K562 (cell line): ENCODE results near the gene COQ9. TPM values are rescaled to one million over a fixed set of nuclear protein-coding genes. Genes with fewer than 3 reads are reported as not detected.

Source experiments
- ARID4B ChIP-seq: sonication (generic); formaldehyde crosslinking; IDR thresholded peaks from 2 replicates; pipeline ENCODE4 v1.8.0; 2022; ENCODE audit warnings: mild to moderate bottlenecking, missing genetic modification reagents
- CEBPB ChIP-seq: fragments of 450-650 bp; IDR thresholded peaks from 2 replicates; pipeline ENCODE4 v1.6.1; 2016; ENCODE audit warnings: missing genetic modification characterization, missing compliant biosample characterization
- DMBX1 ChIP-seq: fragments of 250-450 bp; sonication (Bioruptor Pico); IDR thresholded peaks from 2 replicates; pipeline ENCODE4 v1.8.0; 2022; ENCODE audit warnings: inconsistent platforms, mild to moderate bottlenecking, moderate library complexity, borderline replicate concordance
- EGR1 ChIP-seq: fragments of 450-650 bp; conservative IDR thresholded peaks from 2 replicates; pipeline ENCODE4 v1.6.1; 2017; ENCODE audit warnings: mild to moderate bottlenecking
- ELF1 ChIP-seq: fragments of 200-800 bp; sonication (Bioruptor generic); IDR thresholded peaks from 2 replicates; pipeline ENCODE4 v1.6.1; 2016; ENCODE audit warnings: missing genetic modification characterization, missing compliant biosample characterization
- ESRRA ChIP-seq: fragments of 450-650 bp; IDR thresholded peaks from 2 replicates; pipeline ENCODE4 v1.6.1; 2014; ENCODE audit warnings: low read depth, mild to moderate bottlenecking, moderate library complexity, borderline replicate concordance
- ETS1 ChIP-seq: conservative IDR thresholded peaks from 2 replicates; pipeline ENCODE4 v1.6.1; 2011; ENCODE audit warnings: low read depth, mild to moderate bottlenecking, low read length; ENCODE audit not compliant: control insufficient read depth
- FOXJ2 ChIP-seq: fragments of 200-800 bp; sonication (Bioruptor generic); IDR thresholded peaks from 2 replicates; pipeline ENCODE4 v1.6.1; 2016; ENCODE audit warnings: missing genetic modification characterization, missing compliant biosample characterization
- SIRT6 ChIP-seq: IDR thresholded peaks from one replicate; pipeline ENCODE4 v1.6.1; 2012; ENCODE audit warnings: low read depth, mild to moderate bottlenecking, control low read depth, inconsistent platforms, low read length, moderate library complexity
- TBL1XR1 ChIP-seq, 2 experiments: IDR thresholded peaks; 2 replicates each; pipeline ENCODE4 v1.6.1; 2012; ENCODE audit warnings: improper control_type of control experiment in 2 of 2, low read length in 2 of 2, mild to moderate bottlenecking in 1 of 2
- TOE1 ChIP-seq, 2 experiments: fragments of 450-650 bp in 1 of 2; sonication (generic) in 1 of 2; formaldehyde crosslinking in 1 of 2; IDR thresholded peaks; 2 replicates each; pipeline versions ENCODE4 v1.7.1 to v1.8.0; 2016 to 2022; ENCODE audit warnings: borderline replicate concordance in 2 of 2, mild to moderate bottlenecking in 2 of 2, antibody characterized with exemption in 1 of 2, inconsistent platforms in 1 of 2, low read depth in 1 of 2, missing genetic modification reagents in 1 of 2, moderate library complexity in 1 of 2
- UBTF ChIP-seq, 2 experiments: IDR thresholded peaks; 2 replicates each; pipeline ENCODE4 v1.6.1; 2012; ENCODE audit warnings: improper control_type of control experiment in 2 of 2, low read depth in 2 of 2, low read length in 2 of 2, borderline replicate concordance in 1 of 2
- ZNF121 ChIP-seq: sonication (generic); formaldehyde crosslinking; conservative IDR thresholded peaks from 2 replicates; pipeline ENCODE4 v1.8.0; 2022; ENCODE audit warnings: missing genetic modification reagents
- ZNF24 ChIP-seq: fragments of 450-650 bp; IDR thresholded peaks from 2 replicates; pipeline ENCODE4 v1.6.1; 2016
- ZNF639 ChIP-seq, 2 experiments: fragments of 200-800 bp in 1 of 2; sonication (Bioruptor generic) in 1 of 2; sonication (generic) in 1 of 2; formaldehyde crosslinking in 1 of 2; IDR thresholded peaks in 1 of 2; conservative IDR thresholded peaks in 1 of 2; 2 replicates each; pipeline versions ENCODE4 v1.5.0 to v1.6.1; 2016 to 2020; ENCODE audit warnings: missing compliant biosample characterization in 1 of 2, missing genetic modification characterization in 1 of 2, missing genetic modification reagents in 1 of 2
- polyA plus RNA-seq, 8 experiments: library from polyadenylated mRNA; depleted of rRNA in 4 of 8; stranded (reverse) in 5 of 8; unstranded in 3 of 8; fragments of >200 nt; fragmentation: Nextera tagmentation in 2 of 8; fragmentation: Illumina TruSeq in 1 of 8; extraction: Ambion mirVana in 2 of 8; extraction: Trizol in 1 of 8; gene quantifications; 2 replicates each; pipeline versions ENCODE4 v1.2.1 to v1.2.3, GENCODE V29; 2011 to 2014; ENCODE audit warnings: inconsistent platforms in 1 of 8, missing spikeins in 1 of 8
- total RNA-seq, 7 experiments: library from RNA; depleted of rRNA in 6 of 7; stranded (reverse); fragments of >200 nt in 6 of 7; fragmentation: Illumina TruSeq in 2 of 7; extraction: Trizol in 2 of 7; gene quantifications; 2 replicates each; pipeline versions ENCODE4 v1.2.1 to v1.2.3, GENCODE V29; 2011 to 2021; ENCODE audit warnings: low replicate concordance in 1 of 7

The COQ9 gene
- total and polyA plus RNA-seq, 9 of the 15 experiments (the other 6 are each of a cell fraction or from before 2014, with no cell fraction given), result 35.0 to 139 (median 71.4) TPM

GRCh38 chr16:57485916-57486857 is 38.9 kb downstream of the COQ9 start, which contains the start of gene DOK4 (continued):
- TF ChIP-seq ETS1 (0 out of 2 replicates have a peak, but pooled peaks have one; percentile 35), CEBPB (tag) (no peak), ZNF639 (CRISPR knock-in tag; conservative IDR thresholded peaks at IDR 0.05 in 1 of 2, IDR thresholded peaks at IDR 0.05 in 1 of 2) (no peak), SIRT6 (no peak), TOE1 (IDR thresholded peaks at IDR 0.05; ENCODE audit: borderline replicate concordance) (peak; percentile 72), TOE1 (CRISPR knock-in tag; IDR thresholded peaks at IDR 0.05; ENCODE audit: borderline replicate concordance, low read depth) (no peak), DMBX1 (CRISPR knock-in tag) (no peak), EGR1 (peak; percentile 3; the same call in 1 of the 2 replicates), TBL1XR1 (IDR thresholded peaks at IDR 0.05; ENCODE audit: low read length in 2 of 2) (no peak), ESRRA (no peak), FOXJ2 (tag) (no peak), ARID4B (CRISPR knock-in tag) (0 out of 2 replicates have a peak, but pooled peaks have one; percentile 55), ZNF24 (peak; percentile 78), UBTF (IDR thresholded peaks at IDR 0.05; ENCODE audit: borderline replicate concordance in 1 of 2, low read depth in 2 of 2, low read length in 2 of 2) (peak; percentile 66 to 93; a peak in 3 of 4 replicates), ELF1 (tag) (0 out of 2 replicates have a peak, but pooled peaks have one; percentile 25), ZNF121 (CRISPR knock-in tag) (no peak)
